ELF-1 (cell line): ENCODE measurements around the gene SSNA1.
A peak's percentile ranks its signal among the peaks of the same experiment; 100 is the strongest.

ENCODE experiments used
- DNase-seq: peaks from one replicate; pipeline ENCODE4 v3.0.0-alpha.2; 2016; ENCODE audit warnings: low read depth, low spot score

The SSNA1 gene

DNA sequence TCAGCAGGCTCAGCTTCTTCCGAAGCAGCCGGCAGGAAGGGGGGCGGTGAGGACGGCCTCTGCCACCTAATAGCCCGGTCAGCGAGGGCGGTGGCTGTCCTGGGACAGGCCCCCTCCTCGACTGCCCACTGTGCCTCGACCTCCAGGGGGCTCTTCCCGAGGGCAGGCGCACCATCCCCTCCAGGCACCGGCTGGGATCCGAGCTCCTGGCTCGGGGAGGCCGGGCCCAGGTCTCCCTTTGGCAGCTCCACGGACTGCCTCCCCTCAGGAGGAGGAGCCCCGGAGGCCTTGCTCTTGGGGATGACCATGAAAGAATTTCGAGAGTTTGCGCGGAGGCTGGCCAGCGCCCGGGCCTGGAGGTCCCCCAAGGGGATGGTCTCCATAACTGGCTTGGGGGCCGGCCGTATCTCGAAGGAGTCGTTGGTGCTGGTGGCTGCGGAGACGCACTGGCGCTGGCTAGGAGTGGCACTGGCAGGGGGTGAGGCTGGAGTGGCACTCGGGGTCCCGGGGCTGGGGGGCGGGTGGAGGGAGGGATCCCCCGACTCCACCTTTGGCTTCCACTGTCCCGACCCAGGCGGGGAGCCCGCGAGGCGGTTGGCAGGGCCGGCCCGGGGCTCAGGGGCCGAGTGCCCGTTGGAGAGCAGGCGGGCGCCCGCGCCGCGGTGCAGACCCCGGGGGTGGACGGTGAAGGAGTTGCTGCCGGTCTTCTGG is 11.1 kb downstream of the SSNA1 start:
- DNase-seq = peak; percentile 38

DNA sequence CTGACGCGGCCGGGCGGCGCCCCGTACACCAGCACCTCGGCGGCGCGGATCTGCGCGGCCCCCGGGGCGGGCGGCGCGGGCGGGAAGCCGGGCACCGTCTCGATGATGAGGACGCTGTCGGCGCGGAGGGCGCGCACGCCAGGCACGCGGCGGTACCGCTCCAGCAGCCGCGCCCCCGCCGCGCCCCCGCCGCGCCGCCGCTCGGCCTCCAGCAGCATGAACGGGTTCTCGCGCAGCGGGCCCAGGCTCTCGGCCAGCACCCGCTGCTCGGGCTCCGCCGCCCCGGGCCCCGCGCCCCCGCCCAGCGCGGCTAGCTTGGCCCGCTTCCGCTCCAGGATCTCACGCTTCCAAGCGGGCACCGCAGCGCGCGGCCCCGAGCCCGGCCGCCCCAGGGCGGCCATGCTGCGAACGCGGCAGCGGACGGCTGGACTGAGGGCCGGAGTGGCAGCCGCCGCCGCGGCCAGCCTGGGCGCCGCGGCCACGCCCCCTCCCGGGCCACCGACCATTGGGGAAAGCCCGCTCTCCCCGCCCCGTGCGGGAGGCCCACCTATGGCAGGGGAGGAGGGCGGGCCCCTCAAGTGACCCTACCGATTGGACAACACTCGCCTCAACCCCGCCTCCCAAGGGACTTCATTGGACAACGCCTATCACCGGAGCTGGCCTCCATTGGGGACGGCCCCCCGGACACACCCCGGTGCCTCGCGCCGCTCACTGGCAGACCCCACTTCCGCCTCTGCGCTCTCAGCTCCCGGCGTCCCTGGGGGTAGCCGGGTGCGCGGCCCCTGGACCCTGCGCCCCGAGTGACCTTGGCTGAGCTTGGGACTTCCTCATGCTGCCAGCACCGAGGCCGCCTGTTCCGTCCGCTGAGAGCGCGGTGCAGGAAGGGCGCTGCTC is 12.1 kb downstream of the SSNA1 start, which contains the start of gene TPRN:
Gene TPRN (minus strand): TSS at position 431 of the 894 bp plus-strand sequence. CDS start 30 bp downstream, at position 401.
- peak; percentile 99 for DNase-seq

DNA sequence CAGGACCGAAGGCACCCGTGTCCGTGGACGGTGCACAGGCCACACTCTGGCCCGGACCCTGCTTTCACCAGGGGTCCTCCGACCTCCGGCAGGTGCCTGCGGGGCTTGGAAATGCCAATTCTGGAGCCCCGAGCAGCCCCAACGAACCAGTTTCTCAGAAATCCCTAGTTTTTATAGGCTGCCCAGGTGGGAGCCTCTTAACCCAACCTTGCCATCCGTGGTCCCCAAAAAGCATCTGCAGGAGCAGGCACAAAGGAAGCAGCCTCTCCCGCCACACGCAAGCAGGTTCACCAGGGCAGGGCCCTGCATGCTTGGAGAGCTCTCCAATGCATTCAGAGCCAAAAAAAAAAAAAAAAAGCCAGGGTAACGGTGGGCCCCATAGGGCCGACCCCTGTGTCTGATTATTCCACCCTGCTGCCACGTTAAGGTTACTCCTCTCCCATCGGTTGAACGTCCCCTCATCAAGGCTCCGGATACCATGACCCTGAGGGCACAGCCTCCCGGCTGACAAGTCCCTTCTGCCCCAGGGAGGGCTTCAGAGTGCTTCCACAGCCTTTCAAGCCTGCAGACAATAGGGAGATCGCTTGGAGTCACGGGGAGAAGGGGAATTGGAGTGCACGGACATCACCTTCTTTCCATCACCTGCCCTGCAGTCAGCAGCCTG is 12.9 kb downstream of the SSNA1 start:
- peak; percentile 50 for DNase-seq

DNA sequence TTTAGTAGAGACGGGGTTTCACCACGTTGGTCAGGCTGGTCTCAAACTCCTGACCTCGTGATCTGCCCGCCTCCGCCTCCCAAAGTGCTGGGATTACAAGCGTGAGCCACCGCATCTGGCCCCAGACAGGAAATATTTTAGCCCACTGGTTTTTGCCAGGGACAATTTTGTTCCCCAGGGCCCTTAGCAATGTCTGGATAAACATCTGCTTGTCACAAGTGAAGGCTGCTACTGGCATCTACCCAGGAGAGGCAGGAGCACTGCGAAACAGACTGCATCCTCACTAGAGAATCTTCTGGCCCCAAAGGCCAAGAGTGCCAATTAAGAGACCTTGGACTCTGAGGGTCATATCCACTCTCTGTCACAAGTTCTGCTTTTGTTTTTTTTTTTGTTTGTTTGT is 14.5 kb downstream of the SSNA1 start:
- no peak for DNase-seq

DNA sequence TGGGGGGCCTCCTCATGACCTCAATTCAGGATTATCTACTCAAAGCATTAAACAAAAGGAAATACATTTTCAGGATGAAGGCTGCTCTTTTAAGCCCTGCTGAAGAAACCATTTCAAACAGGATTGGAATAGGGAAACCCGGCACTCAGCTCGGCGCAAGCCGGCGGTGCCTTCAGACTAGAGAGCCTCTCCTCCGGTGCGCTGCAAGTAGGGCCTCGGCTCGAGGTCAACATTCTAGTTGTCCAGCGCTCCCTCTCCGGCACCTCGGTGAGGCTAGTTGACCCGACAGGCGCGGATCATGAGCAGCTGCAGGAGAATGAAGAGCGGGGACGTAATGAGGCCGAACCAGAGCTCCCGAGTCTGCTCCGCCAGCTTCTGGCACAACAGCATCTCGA is 16.3 kb downstream of the SSNA1 start:
- no peak for DNase-seq

DNA sequence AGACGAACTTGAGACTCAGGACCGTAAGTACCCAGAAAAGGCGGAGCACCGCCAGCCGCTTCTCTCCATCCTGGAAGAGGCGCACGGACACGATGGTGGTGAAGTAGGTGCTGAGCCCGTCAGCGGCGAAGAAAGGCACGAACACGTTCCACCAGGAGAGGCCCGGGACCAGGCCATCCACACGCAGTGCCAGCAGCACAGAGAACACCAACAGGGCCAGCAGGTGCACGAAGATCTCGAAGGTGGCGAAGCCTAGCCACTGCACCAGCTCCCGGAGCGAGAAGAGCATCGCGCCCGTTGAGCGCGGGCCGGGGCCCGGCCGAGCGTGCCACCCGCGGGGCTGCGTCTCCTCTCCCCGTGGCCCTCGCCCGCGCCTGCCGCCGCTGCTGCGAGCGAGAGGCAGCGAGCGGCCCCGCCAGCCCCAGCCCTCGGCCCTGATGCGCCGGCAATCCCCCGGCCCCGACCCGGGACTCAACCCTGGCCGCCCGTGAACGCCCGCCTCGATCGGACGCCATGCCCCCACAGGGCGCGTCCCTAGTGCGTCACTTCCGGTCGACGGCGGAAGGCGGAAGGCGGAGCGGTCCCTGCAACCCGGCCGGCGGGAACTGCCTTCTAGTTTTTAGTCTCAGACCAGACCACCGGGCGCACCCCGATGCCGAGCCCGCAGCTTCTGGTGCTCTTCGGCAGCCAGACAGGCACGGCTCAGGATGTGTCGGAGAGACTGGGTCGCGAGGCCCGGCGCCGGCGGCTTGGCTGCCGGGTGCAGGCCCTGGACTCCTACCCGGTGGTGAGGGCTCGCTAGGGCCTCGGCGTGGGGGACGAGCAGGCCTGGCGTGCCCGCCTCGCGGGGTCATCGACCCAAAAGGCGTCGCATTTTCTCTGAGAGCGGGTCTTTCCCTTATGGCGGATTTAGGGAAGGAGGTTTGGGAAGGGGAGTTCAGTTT is 16.9 kb downstream of the SSNA1 start, which contains the start of the genes NDOR1 and TMEM203:
Gene NDOR1 (plus strand): TSS at position 575 of the 944 bp plus-strand sequence. CDS start 78 bp downstream, at position 653.
Gene TMEM203 (minus strand): TSS at position 523 of the 944 bp plus-strand sequence. CDS start 234 bp downstream, at position 289.
- peak; percentile 90 for DNase-seq

DNA sequence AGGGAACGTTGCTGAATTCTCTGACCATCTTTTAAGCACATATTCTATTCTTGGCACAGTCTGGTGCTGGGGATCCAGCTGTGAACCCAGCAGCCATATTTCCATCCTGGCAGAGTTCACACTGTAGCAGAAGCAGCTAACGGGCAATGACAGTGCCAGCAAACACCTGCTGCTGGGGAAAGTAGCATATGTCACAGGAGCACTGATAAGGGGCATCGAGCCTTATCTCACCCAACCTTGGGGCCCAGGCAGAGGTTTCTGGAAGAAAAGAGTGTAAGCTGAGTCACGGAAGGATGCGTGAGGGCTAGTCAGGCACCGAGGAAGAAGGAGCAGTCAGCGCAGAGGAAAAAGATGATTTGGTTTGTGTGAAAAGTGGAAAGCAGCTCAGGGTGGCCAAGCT is 18.1 kb downstream of the SSNA1 start:
- no peak for DNase-seq

DNA sequence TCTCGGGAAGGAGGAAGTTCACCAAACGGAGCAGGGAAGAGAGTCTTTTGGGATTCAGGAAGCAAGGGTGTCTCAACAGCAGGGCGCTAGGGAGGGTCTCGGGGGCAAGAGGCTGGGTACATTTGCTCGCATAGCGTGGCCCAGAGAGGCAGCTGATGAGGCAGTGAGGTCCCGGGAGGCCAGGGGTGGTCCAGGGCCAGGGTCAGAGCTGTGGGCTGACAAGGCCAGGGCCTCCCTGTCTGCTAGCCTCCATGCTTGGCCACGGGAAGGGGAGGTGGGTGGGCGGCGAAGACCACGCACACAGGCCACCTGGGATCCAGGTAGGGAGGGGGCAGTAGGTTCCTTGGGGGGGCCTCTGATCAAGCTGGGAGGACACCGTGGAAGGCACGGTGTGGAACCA is 23.1 kb downstream of the SSNA1 start:
- no peak for DNase-seq

DNA sequence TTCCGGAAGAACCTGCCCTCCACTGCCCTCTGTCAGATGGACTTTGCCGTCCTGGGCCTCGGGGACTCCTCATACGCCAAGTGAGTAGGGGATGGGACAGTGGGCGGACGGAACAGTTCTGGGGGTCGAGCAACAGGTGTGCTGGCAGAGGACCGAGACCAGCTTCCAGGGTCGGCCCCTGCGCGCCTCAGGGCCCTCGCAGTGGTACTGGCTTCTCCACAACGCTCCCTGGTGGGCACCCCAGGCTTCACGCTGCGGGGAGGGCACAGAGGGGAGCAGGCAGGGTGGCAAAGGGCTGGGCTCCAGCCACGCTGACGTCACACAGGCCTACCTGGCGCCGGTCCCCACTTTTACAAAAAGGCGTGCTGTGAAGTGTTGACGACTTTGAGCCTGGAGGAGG is 24.0 kb downstream of the SSNA1 start:
- DNase-seq = no peak

DNA sequence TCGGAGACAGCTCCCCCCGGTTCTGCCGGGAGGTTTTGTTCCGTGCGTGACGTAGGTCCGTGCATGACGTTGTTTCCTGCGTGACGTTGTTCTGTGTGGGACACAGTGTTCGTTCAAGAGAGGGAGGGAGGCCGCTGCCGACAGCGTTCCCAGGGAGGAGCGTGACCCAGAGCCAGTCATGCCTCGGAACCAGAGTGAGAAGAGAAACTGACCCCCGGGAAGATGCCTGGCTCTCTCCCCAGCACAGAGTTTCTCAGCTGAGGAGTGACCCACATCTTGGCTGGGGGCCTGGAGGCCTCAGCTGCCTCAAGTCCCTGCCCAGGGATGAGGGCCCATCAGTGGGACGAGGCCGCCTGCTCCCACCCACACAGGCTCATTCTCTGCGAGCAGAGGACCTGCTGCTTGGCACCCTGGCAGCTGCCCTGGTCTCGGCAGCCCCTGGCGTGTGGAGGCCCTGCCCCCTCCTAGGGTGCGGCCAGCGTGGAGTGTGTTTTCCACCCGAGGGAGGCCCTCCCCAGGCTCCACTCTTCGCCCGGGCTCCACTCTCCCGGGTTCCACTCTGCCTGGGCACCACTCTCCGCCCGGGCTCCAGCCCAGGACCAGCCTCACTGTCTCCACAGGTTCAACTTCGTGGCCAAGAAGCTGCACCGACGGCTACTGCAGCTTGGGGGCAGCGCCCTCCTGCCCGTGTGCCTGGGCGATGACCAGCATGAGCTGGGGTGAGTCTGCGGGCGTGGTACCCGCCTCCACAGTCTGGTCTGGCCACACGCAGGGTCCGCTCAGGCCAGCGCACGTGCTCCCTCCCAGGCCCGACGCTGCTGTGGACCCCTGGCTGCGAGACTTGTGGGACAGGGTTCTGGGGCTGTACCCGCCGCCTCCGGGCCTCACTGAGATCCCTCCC is 24.9 kb downstream of the SSNA1 start:
- DNase-seq = no peak

DNA sequence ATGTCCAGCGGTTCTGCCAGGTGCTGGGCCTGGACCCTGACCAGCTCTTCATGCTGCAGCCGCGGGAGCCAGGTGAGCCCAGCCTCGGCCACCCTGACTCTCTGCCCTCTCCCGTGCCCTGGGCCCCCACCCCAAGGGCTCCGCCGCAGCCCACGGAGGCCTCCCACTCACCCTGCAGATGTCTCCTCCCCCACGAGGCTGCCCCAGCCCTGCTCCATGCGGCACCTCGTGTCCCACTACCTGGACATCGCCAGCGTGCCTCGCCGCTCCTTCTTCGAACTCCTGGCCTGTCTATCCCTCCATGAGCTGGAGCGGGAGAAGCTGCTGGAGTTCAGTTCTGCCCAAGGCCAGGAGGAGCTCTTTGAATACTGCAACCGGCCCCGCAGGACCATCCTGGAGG is 26.1 kb downstream of the SSNA1 start:
- DNase-seq = no peak

DNA sequence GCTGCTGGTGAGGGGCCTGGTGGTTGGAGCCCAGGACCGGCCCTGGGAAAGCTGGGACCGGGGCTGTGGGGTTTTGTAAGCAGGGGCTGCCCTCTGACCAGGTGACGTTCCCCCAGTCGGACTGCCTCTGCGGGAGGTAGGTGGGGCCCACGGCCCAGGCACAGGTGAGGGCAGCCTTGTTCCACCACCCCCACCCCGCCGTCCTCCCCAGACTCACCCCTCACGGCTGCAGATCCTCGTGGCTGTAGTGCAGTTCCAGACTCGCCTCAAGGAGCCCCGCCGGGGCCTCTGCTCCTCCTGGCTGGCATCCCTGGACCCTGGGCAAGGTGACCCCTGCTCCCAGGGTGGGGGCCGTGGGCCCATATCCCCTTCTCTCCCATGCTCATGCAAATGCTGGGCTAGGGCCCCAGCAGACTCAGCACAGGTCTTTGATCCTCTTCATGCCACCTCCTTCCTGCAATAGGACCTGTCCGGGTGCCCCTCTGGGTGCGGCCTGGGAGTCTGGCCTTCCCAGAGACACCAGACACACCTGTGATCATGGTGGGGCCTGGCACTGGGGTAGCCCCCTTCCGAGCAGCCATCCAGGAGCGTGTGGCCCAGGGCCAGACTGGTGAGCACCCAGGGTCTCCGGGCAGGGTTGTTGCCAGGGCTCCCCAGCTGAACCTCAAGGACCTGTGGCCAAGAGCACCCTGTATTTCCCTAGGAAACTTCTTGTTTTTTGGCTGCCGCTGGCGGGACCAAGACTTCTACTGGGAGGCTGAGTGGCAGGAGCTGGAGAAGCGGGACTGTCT is 26.9 kb downstream of the SSNA1 start:
- no peak for DNase-seq

DNA sequence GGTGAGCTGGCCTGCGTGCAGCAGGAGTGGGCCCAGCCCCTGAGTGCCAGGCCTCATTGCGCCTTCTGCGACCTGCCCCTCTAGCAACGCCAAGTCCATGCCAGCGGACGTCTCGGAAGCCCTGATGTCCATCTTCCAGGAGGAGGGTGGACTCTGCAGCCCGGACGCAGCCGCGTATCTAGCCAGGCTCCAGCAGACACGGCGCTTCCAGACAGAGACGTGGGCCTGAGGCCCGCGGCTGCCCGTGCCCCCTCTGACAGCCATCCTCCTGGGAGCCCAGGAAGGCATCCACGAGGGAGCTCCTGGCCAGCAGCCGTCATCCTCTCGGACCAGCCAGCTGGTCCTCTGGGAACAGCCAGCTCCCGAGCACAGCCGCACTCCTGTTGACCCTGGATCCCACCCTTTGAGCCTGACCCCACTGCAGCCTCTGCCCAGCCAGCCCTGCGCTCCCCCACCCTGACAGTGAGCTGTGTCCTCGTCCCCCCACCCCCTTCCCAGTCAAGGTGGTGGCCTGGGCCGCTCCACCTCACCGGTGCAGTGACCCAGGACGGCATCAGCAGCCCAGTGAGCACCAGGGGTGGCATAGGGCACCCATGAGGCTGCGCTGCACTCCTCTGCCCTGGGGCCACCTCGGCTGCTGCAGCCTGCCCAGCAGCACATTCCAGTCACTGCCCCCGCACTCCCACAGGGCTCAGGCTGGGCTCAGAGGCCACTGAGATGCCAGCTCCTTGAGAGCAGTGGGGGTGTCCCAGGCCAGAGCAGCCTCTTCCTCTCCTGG is 27.9 kb downstream of the SSNA1 start:
- DNase-seq = no peak

DNA sequence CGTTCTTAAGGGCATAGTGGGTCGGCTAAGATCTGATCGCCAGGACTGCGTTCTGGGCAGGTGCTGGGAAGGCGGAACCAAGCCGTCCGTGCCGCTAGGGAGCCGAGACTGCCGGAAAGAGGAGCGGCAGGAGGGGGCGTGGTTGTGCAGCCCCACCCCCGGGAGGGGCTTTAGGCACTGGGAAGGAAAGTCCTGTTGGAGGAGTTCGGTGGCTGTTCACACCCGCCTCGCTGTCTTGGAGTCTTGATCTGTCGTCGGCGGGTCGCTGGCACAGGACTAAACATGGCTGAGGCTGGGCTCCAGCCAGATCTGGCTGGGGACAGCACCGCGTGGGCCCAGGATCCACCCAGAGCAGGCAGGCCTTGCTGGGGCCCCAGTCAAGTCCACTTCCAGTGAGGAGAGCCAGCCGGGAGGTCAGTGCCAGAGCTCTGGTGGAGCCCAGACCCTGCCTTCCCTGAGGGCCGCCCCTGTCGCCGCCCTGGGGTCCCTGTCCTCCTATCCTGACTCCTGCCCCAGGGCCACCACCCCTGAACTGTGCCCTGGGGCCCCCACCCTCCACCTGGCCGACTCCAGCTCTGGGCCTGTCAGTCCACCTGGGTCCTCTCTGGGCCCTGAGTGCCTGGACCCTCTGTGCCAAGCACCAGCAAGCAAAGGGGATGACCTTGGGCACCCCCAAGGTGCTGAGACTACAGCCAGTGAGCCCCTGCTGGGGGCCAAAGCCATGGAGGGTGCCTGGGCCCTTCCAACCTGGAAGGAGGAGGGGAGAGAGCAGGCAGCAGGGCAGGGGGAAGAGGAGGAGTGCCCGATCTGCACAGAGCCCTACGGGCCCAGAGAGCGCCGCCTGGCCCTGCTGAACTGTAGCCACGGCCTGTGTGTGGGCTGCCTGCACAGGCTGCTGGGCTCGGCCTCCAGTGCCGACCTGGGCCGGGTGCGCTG is 29.1 kb downstream of the SSNA1 start:
- peak; percentile 85 for DNase-seq

DNA sequence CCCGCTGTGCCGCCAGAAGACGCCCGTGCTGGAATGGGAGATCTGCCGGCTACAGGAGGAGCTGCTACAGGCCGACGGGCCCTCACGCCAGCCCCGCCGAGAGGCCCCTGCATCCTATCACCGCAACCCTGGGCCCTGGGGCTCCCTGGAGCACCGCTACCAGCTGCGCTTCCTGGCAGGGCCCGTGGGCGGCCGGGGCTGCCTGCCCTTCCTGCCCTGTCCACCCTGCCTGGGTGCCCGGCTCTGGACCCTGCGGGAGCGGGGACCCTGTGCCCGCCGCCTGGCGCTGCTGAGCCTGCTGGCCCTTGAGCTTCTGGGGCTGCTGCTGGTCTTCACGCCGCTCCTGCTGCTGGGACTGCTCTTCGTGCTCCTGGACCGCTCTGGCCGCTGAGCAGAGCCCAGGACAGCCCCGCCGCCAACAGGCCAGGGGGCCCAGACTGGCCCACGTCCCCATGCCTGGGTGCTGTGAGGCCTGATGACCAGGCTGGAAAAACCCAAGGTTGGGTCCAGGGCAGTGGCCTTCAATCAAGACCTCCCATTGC is 29.8 kb downstream of the SSNA1 start:
- DNase-seq = no peak

DNA sequence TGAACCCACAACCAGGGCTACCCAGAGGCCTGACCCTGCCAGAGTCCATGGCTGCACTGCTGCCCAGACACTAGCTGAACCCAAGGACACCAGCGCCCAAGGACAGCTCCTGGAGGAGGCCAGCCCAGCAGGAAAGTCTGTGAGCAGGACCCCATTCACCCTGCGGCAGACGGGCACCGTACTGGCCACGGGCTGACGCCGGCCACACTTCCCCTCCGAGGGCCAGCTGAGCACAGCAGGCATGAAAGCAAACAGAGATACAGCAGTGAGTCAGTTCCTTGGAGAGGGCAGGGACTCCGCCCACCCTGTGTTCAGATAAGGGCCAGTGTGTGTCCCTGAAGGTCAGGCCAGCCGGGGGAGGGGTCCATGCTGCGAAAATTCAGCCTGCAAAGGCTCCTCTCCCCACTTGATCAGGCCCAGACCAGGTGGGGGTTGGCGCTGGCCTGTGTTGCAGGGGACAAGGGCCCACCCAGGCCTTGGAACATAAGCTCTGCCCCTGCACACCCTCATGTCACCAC is 30.3 kb downstream of the SSNA1 start:
- DNase-seq = peak; percentile 51
